Fibroblast of lung (primary cell): ENCODE data around the gene MDM1. TPM values are rescaled to one million over a fixed set of nuclear protein-coding genes. Genes with fewer than 3 reads are reported as not detected.

Source experiments
- DNase-seq, 2 donors: peaks; one replicate each; pipeline versions ENCODE4 v3.0.0 to v3.0.0-alpha.2; 2010; ENCODE audit warnings: low read depth in 2 of 2
- H2AFZ ChIP-seq: 2 replicates; pipeline ENCODE4 v1.5.1; 2012; ENCODE audit warnings: low read length, control low read depth, inconsistent platforms
- H3K27ac ChIP-seq: 2 replicates; pipeline ENCODE4 v1.5.1; 2011; ENCODE audit warnings: low read length, control low read depth; ENCODE audit not compliant: insufficient read depth
- H3K27me3 ChIP-seq: 2 replicates; pipeline ENCODE4 v1.5.1; 2011; ENCODE audit warnings: mild to moderate bottlenecking, low read length; ENCODE audit not compliant: control insufficient read depth, insufficient read depth
- H3K36me3 ChIP-seq: 2 replicates; pipeline ENCODE4 v1.5.1; 2011; ENCODE audit warnings: low read length; ENCODE audit not compliant: control insufficient read depth, insufficient read depth
- H3K4me1 ChIP-seq: 2 replicates; pipeline ENCODE4 v1.5.1; 2011; ENCODE audit warnings: low read length; ENCODE audit not compliant: control insufficient read depth, insufficient read depth; ENCODE audit errors: extremely low read depth
- H3K4me2 ChIP-seq: 2 replicates; pipeline ENCODE4 v1.5.1; 2011; ENCODE audit warnings: low read length, control low read depth; ENCODE audit not compliant: insufficient read depth; ENCODE audit errors: extremely low read depth
- H3K4me3 ChIP-seq, 4 experiments: fragments of 200-600 bp in 1 of 4; sonication (generic) in 1 of 4; replicated peaks in 1 of 4; 2 replicates each; pipeline ENCODE4 v1.5.1; 2011 to 2016; ENCODE audit warnings: low read length in 4 of 4, low read depth in 3 of 4, mild to moderate bottlenecking in 3 of 4, control low read depth in 2 of 4, inconsistent platforms in 1 of 4, mixed read lengths in 1 of 4; ENCODE audit not compliant: insufficient read depth in 1 of 4; ENCODE audit errors: control extremely low read depth in 1 of 4
- H3K79me2 ChIP-seq: 2 replicates; pipeline ENCODE4 v1.5.1; 2012; ENCODE audit warnings: mild to moderate bottlenecking, low read length, inconsistent platforms; ENCODE audit not compliant: control insufficient read depth, insufficient read depth
- H3K9ac ChIP-seq: 2 replicates; pipeline ENCODE4 v1.5.1; 2011; ENCODE audit warnings: mild to moderate bottlenecking, low read length, control low read depth; ENCODE audit not compliant: insufficient read depth
- H3K9me3 ChIP-seq: 2 replicates; pipeline ENCODE4 v1.5.1; 2012; ENCODE audit warnings: low read depth, low read length; ENCODE audit not compliant: control insufficient read depth, insufficient read depth
- H4K20me1 ChIP-seq: 2 replicates; pipeline ENCODE4 v1.5.1; 2011; ENCODE audit warnings: low read length; ENCODE audit not compliant: control insufficient read depth, insufficient read depth; ENCODE audit errors: extremely low read depth
- CTCF ChIP-seq, 2 donors: IDR thresholded peaks in 1 of 2; conservative IDR thresholded peaks in 1 of 2; 1 replicate in 1 of 2; 2 replicates in 1 of 2; pipeline ENCODE4 v1.5.1; 2011 to 2012; ENCODE audit warnings: low read length in 2 of 2, control low read depth in 1 of 2, inconsistent platforms in 1 of 2, low read depth in 1 of 2, mild to moderate bottlenecking in 1 of 2
- EZH2 ChIP-seq: IDR thresholded peaks from 2 replicates; pipeline ENCODE4 v1.5.1; 2012; ENCODE audit warnings: low read length, control low read depth, mild to moderate bottlenecking; ENCODE audit errors: missing control alignments
- polyA plus RNA-seq, 2 donors: library from polyadenylated mRNA; depleted of rRNA in 1 of 2; stranded (reverse) in 1 of 2; unstranded in 1 of 2; fragments of >200 nt; gene quantifications; 2 replicates each; pipeline ENCODE4 v1.2.1, GENCODE V29; 2011 to 2012; ENCODE audit warnings: missing spikeins in 1 of 2
- total RNA-seq: library from RNA; depleted of rRNA; stranded (reverse); fragments of >200 nt; gene quantifications from 2 replicates; pipeline ENCODE4 v1.2.1, GENCODE V29; 2014

The MDM1 gene
- total and polyA plus RNA-seq, 2 donors (not counting 1 experiment from before 2014, with no cell fraction given) = 7.4 to 12.4 TPM

DNA sequence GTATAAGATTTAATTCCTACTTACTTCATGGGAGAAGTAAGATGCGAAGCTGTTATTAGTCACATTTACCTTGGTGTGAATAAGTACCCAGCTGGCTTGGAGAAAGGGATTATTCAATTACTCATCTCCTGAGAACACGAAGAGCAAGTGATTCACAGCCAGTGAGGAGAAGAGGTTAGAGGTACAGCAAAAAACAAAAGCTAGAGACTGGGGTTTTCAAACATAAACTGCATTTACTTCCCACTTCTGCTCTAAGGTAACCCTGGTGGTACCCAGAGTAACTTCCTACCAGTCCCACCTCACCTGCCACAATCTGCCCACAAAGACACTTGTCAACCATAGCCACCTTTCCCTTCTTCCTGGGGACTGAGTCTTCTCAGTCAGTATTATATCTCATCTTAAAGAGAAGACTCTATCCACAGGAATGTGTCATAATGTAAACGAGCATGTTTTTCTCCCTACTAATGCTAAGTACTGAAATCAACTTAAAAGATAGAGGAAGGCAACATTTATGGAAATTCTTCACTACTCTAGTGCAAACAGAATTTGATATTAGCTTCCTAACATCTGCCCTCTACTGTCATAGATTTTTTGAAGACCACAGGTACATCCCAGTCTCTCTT is 72.7 kb downstream of the MDM1 start:
- Histone ChIP-seq H3K27me3 (no peaks in the 10 kb centered on the region), H3K9ac (no peak overlapping the region), H3K36me3 (no peaks in the 10 kb centered on the region), H3K4me1 (peaks cover 2% of the 10 kb centered on the region), H3K4me3 (no peak overlapping the region), H3K4me2 (peak overlapping the region; percentile 36), H3K27ac (peak overlapping the region; percentile 40), H3K79me2 (no peaks in the 10 kb centered on the region), H4K20me1 (no peaks in the 10 kb centered on the region), H3K9me3 (no peaks in the 10 kb centered on the region), H2AFZ (no peak overlapping the region)
- TF ChIP-seq EZH2 (no peak), CTCF (conservative IDR thresholded peaks at IDR 0.05 in 1 of 2, IDR thresholded peaks at IDR 0.05 in 1 of 2; ENCODE audit: low read depth in 1 of 2, low read length in 2 of 2) (no peak)
- DNase-seq = peak; percentile 76 to 96

- Histone ChIP-seq H3K27ac (no peak within 1 kb of the TSS), H3K9me3 (no peaks in the 10 kb centered on the region), H3K27me3 (no peaks in the 10 kb centered on the region), H3K79me2 (no peaks in the 10 kb centered on the region), H3K36me3 (no peaks in the 10 kb centered on the region), H4K20me1 (no peaks in the 10 kb centered on the region), H3K4me2 (no peak within 1 kb of the TSS), H2AFZ (no peak within 1 kb of the TSS), H3K4me1 (no peaks in the 10 kb centered on the region), H3K4me3 (no peak within 1 kb of the TSS), H3K9ac (no peak within 1 kb of the TSS)
- DNase-seq = no peak
- no peak for TF ChIP-seq CTCF (conservative IDR thresholded peaks at IDR 0.05 in 1 of 2, IDR thresholded peaks at IDR 0.05 in 1 of 2; ENCODE audit: low read depth in 1 of 2, low read length in 2 of 2)
- no peak for TF ChIP-seq EZH2
Observed at GRCh38 chr12:68253504-68253903, 78.7 kb downstream of the MDM1 start, which contains the start of gene IL22. Gene IL22, minus strand, starts transcription at chr12:68253604. Its CDS starts 156 bp downstream, at chr12:68253448.

DNA sequence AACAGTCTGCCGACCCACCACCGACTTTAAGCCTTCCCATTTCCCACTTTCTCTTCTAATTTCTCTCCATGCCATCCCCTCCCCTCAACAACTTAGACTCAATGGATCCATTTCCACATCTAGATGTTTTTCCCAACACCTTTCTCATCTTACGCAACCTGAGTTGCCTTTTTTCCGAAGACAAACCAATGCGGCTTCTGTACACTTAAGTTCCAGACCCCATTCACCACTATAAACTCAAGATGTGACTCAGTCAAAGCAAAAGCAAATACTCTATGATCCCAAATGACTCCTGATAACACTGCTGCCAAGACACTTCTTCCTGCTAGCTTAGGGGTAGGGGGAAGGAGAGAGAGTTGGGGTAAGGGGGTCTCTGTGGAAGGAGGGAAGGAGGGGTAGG is 80.1 kb downstream of the MDM1 start:
- H3K79me2 ChIP-seq = no peaks in the 10 kb centered on the region
- no peaks in the 10 kb centered on the region for H4K20me1 ChIP-seq
- no peak overlapping the region for H2AFZ ChIP-seq
- TF ChIP-seq CTCF (conservative IDR thresholded peaks at IDR 0.05 in 1 of 2, IDR thresholded peaks at IDR 0.05 in 1 of 2; ENCODE audit: low read depth in 1 of 2, low read length in 2 of 2) = no peak
- TF ChIP-seq EZH2 = no peak
- H3K27ac ChIP-seq = no peak overlapping the region
- no peaks in the 10 kb centered on the region for H3K9me3 ChIP-seq
- H3K4me2 ChIP-seq = no peak overlapping the region
- no peak overlapping the region for H3K9ac ChIP-seq
- no peak for DNase-seq
- H3K4me3 ChIP-seq = no peak overlapping the region
- no peaks in the 10 kb centered on the region for H3K4me1 ChIP-seq
- H3K36me3 ChIP-seq = no peaks in the 10 kb centered on the region
- H3K27me3 ChIP-seq = no peaks in the 10 kb centered on the region
